GM19324 (cell line): ENCODE results near the gene EXOC6B.

Source experiments
- ATAC-seq: cut with Tn5 transposase; IDR thresholded peaks from one replicate; pipeline ENCODE4 v1.9.1; 2021; ENCODE audit warnings: mild to moderate bottlenecking, moderate library complexity; ENCODE audit not compliant: unreplicated experiment, low FRiP score

EXOC6B gene

DNA sequence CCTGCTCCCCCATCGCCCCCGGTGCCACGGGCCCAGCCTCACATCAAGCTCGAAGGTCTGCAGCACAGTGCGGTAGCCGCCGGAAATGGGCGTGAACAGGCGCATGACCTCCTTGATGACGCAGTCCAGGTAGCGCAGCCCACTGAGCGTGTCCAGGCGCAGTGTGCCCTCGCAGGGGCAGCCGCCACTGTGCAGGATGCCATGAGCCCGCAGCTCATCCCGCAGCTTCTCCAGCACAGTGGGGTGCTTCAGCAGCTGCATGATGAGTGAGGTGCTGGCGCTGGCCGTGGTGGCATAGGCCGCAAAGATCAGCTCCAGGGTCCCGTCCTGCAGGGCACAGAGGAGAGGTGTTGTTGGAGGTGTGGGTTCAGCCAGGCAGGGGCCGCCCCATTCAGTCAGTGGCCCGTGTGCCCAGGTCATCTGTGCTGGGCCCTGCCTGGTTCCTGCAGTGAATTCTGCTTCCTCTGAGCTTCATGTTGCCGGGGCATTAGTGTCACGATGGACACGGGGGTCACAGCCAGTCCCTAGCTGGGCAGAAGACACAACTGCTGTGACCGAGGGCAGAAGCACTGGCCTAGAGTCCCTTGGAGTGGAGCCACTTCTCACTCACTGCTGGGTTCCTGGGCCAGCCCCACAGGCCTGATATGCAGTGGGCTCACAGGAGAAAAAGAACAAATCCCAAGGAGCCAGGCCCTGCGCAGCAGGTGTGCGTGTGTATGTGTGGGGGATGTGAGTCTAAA is 692.7 kb downstream of the EXOC6B start:
- no peak for ATAC-seq

DNA sequence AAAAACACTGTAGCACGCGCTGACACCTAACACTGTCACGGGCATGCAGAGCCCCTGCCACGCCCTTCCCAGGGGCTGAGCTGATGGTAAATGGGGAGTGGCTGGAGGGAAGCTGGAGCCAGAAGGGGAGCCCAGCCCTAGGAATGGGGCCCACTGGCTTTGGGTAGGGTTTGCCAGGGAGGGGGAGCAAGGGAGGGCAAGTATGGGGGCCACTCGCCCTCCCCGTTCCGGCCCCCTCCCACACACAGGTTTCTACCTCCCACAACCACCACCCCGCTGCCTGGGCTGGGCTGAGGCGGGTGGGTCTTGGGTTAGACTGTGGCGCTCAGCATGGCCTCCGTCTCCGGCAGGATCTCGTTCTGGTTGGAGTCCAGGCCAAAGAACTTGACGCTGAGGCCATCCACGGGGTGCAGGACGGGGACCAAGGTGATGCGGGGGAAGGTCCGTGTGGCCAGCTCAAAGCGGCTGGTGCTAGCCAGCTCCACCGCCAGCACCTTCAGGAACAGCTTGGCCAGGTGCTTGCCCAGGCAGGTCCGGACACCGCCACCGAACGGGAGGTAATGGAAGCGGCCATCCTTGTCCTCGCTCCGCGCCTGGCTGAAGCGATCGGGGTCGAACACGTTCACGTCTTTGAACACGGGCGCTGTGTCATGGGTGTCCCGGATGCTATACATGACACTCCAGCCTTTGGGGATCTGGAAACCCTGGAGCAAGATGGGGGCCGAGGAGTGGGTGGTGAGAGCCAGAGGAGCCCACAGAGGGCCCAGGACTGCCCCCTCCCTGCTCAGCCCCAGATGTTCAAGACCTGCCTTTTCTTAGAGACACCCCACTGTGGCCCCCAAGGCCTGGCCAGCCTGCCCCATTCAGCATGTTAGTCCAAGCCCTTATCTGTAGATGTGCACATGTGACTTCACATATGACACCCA is 693.7 kb downstream of the EXOC6B start:
- ATAC-seq, result no peak

DNA sequence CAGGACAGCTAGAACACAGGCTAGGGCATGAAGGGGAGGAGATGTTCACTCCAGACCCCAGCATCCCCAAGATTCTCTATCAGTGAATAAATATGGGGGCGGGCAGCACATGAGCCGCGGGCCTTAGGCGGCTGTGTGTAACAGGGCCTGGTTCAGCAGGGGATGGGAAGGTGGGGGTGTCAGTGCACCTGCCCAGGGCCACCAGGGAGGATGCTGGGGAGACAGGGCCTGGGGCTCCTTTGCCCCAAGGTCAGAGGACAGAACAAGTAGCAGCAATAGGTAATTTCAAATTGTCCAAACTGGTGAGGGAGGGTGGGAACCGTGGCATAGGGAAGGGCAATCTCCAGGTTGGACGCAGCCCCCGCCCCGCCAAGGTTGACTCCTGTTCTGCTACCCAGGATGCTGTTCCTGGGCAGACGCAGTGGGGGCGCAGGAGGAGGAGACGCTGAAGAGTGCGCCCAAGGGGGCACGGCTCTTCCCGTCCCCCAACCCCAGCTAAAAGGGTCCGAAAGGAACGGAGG is 694.4 kb downstream of the EXOC6B start:
- no peak for ATAC-seq

DNA sequence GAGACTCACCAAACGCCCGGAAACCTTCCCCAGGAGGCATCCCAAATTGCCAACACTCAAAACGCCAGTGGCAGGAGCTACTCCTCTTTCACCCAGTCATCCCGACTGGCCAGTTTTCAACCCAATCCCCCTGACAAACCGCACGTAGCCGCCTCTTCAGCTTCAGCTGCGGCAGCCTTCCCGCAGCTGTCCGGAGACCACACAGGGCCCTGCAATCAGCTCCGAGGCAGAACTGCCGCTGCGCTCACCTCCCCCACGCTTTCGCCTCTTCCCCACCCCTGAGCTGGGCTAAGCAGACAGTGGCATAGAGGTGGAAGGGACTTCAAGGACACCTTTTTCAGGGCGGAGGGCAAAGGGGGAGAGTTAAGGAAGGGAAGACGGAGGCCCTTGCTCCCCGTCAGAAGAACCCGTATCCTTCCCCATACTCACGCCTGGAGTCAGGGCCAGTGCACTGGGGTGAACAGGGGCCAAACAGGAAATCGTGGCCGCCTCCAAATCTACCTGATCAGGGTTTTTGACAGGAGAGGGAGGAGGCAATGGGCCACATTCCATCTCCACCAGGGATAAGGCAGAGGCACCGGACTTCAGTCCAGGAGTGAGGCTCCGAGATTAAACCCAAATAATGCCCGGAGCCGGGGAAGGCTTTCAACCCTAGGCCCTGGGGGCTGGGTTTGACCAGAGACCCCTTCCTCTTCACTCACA is 695.0 kb downstream of the EXOC6B start:
- ATAC-seq, result no peak

GRCh38 chr2:72129681-72130340 is 696.0 kb downstream of the EXOC6B start:
- ATAC-seq, result no peak

- no peak for ATAC-seq
Observed at GRCh38 chr2:72128843-72129227, 697.0 kb downstream of the EXOC6B start.

- ATAC-seq, result no peak
Observed at GRCh38 chr2:72128059-72128842, 697.6 kb downstream of the EXOC6B start.

DNA sequence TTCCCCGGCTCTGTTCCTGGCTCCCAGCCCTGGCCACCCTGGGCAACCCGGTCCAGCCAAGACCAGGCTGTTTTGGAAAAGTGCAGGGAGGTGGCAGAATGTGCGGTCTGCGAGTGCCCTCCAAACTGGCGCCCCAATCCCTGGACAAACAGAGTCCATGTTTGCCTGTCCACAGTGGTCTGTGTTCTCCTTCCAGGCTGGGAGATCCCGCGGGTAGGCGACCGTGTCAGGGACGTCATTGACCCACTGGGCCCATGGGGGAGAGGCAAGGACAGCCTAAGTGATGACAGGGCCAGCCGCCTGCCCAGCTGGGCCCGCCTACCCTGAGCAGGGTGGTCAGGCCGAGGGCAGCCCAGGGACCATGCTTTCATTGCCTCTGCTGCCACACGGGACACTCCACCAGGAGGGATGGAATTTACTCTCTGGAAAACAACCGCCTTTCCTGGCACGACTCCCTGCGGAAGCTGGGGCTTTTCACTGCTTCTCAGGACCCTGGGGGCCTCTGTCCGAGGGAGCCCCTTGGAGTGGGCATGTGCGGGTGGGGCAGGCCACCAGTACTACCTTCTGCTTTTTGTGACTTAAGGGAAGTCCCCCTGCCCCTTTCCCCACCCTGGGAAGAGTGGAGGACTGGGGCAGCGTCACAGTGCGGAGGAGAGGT is 698.3 kb downstream of the EXOC6B start:
- no peak for ATAC-seq

GRCh38 chr2:72126186-72127100 is 699.4 kb downstream of the EXOC6B start:
- no peak for ATAC-seq
